GM23248 (cell line): Measurements from ENCODE around the gene DCAF4L1. TPM values are rescaled to one million over a fixed set of nuclear protein-coding genes. Genes with fewer than 3 reads are reported as not detected.

Experiments
- DNase-seq: peaks from one replicate; pipeline ENCODE4 v3.0.0-alpha.2; 2015
- H2AFZ ChIP-seq: fragments of 200-600 bp; sonication (generic); 2 replicates; pipeline ENCODE4 v1.6.1; 2016; ENCODE audit warnings: antibody characterized with exemption
- H3F3A ChIP-seq: fragments of 200-600 bp; sonication (generic); 2 replicates; pipeline ENCODE4 v1.6.1; 2016; ENCODE audit warnings: mild to moderate bottlenecking, antibody characterized with exemption, mixed run types; ENCODE audit not compliant: insufficient read depth
- H3K27ac ChIP-seq: fragments of 200-600 bp; sonication (generic); 2 replicates; pipeline ENCODE4 v1.5.1; 2016; ENCODE audit warnings: mild to moderate bottlenecking
- H3K27me3 ChIP-seq: fragments of 200-600 bp; sonication (generic); replicated peaks from 2 replicates; pipeline ENCODE4 v1.6.1; 2016; ENCODE audit warnings: mild to moderate bottlenecking; ENCODE audit not compliant: insufficient read depth
- H3K36me3 ChIP-seq: fragments of 200-600 bp; sonication (generic); 2 replicates; pipeline ENCODE4 v1.6.1; 2016; ENCODE audit warnings: low read depth, mild to moderate bottlenecking
- H3K4me1 ChIP-seq: fragments of 200-600 bp; sonication (generic); 2 replicates; pipeline ENCODE4 v1.6.1; 2016; ENCODE audit warnings: mild to moderate bottlenecking; ENCODE audit not compliant: insufficient read depth
- H3K4me2 ChIP-seq: fragments of 200-600 bp; sonication (generic); one replicate; pipeline ENCODE4 v1.6.1; 2016; ENCODE audit warnings: mild to moderate bottlenecking; ENCODE audit not compliant: unreplicated experiment
- H3K4me3 ChIP-seq: fragments of 200-600 bp; sonication (generic); 2 replicates; pipeline ENCODE4 v1.5.1; 2016; ENCODE audit warnings: mild to moderate bottlenecking
- H3K79me2 ChIP-seq: fragments of 200-600 bp; sonication (generic); 2 replicates; pipeline ENCODE4 v1.6.1; 2016; ENCODE audit warnings: mild to moderate bottlenecking; ENCODE audit not compliant: insufficient read depth
- H3K9ac ChIP-seq: fragments of 200-600 bp; sonication (generic); 2 replicates; pipeline ENCODE4 v1.6.1; 2016; ENCODE audit warnings: mild to moderate bottlenecking
- H3K9me2 ChIP-seq: fragments of 200-600 bp; sonication (generic); 2 replicates; pipeline ENCODE4 v1.6.1; 2016; ENCODE audit warnings: mixed run types, mild to moderate bottlenecking, moderate library complexity; ENCODE audit not compliant: insufficient read depth
- H3K9me3 ChIP-seq: fragments of 200-600 bp; sonication (generic); one replicate; pipeline ENCODE4 v1.6.1; 2017; ENCODE audit warnings: low read depth
- H4K20me1 ChIP-seq: fragments of 200-600 bp; sonication (generic); 2 replicates; pipeline ENCODE4 v1.6.0; 2016; ENCODE audit not compliant: insufficient read depth
- EZH2 ChIP-seq: fragments of 200-600 bp; sonication (generic); IDR thresholded peaks from 2 replicates; pipeline ENCODE4 v1.6.1; 2018; ENCODE audit warnings: antibody characterized with exemption, mild to moderate bottlenecking; ENCODE audit not compliant: insufficient read depth, poor library complexity, severe bottlenecking
- EZH2phosphoT487 ChIP-seq: fragments of 200-600 bp; sonication (generic); IDR thresholded peaks from 2 replicates; pipeline ENCODE4 v1.6.1; 2018; ENCODE audit warnings: antibody characterized with exemption, moderate library complexity, mild to moderate bottlenecking, low read depth; ENCODE audit not compliant: insufficient read depth
- WGBS, 2 experiments: methylation state at CpG; one replicate each; pipeline ENCODE4 v1.1.6; 2015 to 2017; ENCODE audit warnings: low lambda C conversion rate in 2 of 2, low coverage in 1 of 2; ENCODE audit errors: missing lambda C conversion rate in 2 of 2; 5-methylcytosine and 5-hydroxymethylcytosine counted together
- in situ Hi-C: fragments of 300-500 bp; cut with MboI; formaldehyde crosslinking; loops from 2 replicates; pipeline ENCODE4 v1.15.0; 2020
- polyA plus RNA-seq: library from polyadenylated mRNA; unstranded; fragments of >200 nt; fragmentation: Nextera tagmentation; extraction: Ambion mirVana; gene quantifications from 2 replicates; pipeline ENCODE4 v1.2.1, GENCODE V29; 2016
- total RNA-seq: library from RNA; depleted of rRNA; stranded (reverse); fragments of >200 nt; shearing (Covaris generic); gene quantifications from 2 replicates; pipeline ENCODE4 v1.2.3, GENCODE V29; 2014; rRNA removed

DCAF4L1 gene
- total RNA-seq: 0.13 TPM in 1 of 2 replicates, not detected in the other
- polyA plus RNA-seq: 0.06 TPM in 1 of 2 replicates, not detected in the other

GRCh38 chr4:41981456-41981855 is at the start of gene DCAF4L1:
TSS of gene DCAF4L1 (plus strand) at chr4:41981756. CDS start at chr4:41981793, 37 bp downstream.
- no peaks in the 10 kb centered on the region for H3K36me3 ChIP-seq
- no peaks in the 10 kb centered on the region for H3K9me3 ChIP-seq
- H2AFZ ChIP-seq: no peak within 1 kb of the TSS
- no peaks in the 10 kb centered on the region for H3F3A ChIP-seq
- in situ Hi-C loops: no loop called here
- H3K4me1 ChIP-seq: no peaks in the 10 kb centered on the region
- H3K27me3 ChIP-seq: no peaks in the 10 kb centered on the region
- H4K20me1 ChIP-seq: no peaks in the 10 kb centered on the region
- 92 to 93% methylated on average over 12 of the region's 12 CpGs for WGBS, 2 experiments
- H3K79me2 ChIP-seq: no peaks in the 10 kb centered on the region
- no peak within 1 kb of the TSS for H3K27ac ChIP-seq
- no peak within 1 kb of the TSS for H3K9ac ChIP-seq
- no peak within 1 kb of the TSS for H3K4me3 ChIP-seq
- DNase-seq: no peak
- no peak within 1 kb of the TSS for H3K4me2 ChIP-seq
- H3K9me2 ChIP-seq: no peaks in the 10 kb centered on the region
- TF ChIP-seq EZH2phosphoT487 (no peak), EZH2 (no peak)

- H3K9me3 ChIP-seq: no peaks in the 10 kb centered on the region
- peaks cover 31% of the 10 kb centered on the region for H3K79me2 ChIP-seq
- H3K9me2 ChIP-seq: no peaks in the 10 kb centered on the region
- no peaks in the 10 kb centered on the region for H3K27me3 ChIP-seq
- no peaks in the 10 kb centered on the region for H3F3A ChIP-seq
- H3K4me3 ChIP-seq: no peak overlapping the region
- WGBS, 2 experiments: 27 to 30% methylated on average over 3 of the region's 3 CpGs
- H3K9ac ChIP-seq: no peak overlapping the region
- H4K20me1 ChIP-seq: no peaks in the 10 kb centered on the region
- DNase-seq: no peak
- no peak overlapping the region for H2AFZ ChIP-seq
- H3K4me2 ChIP-seq: no peak overlapping the region
- no peak for TF ChIP-seq EZH2
- no peak for TF ChIP-seq EZH2phosphoT487
- no peaks in the 10 kb centered on the region for H3K36me3 ChIP-seq
- no peak overlapping the region for H3K27ac ChIP-seq
- in situ Hi-C loops: no loop called here
- peaks cover 15% of the 10 kb centered on the region; the same call in 1 of the 2 replicates for H3K4me1 ChIP-seq
Observed at GRCh38 chr4:41932988-41933387, 48.6 kb upstream of the DCAF4L1 start.

GRCh38 chr4:41933997-41934503 is 47.5 kb upstream of the DCAF4L1 start:
- peak overlapping the region; percentile 96 for H2AFZ ChIP-seq
- no peak for TF ChIP-seq EZH2
- TF ChIP-seq EZH2phosphoT487: no peak
- no peak overlapping the region for H3K27ac ChIP-seq
- peaks cover 2% of the 10 kb centered on the region; the same call in 1 of the 2 replicates for H3K36me3 ChIP-seq
- no peaks in the 10 kb centered on the region for H3K27me3 ChIP-seq
- H3K4me1 ChIP-seq: peaks cover 15% of the 10 kb centered on the region; the same call in 1 of the 2 replicates
- no peak overlapping the region for H3K9ac ChIP-seq
- 77 to 79% methylated on average over 10 of the region's 10 CpGs for WGBS, 2 experiments
- no peak overlapping the region for H3K4me2 ChIP-seq
- H3K9me2 ChIP-seq: no peaks in the 10 kb centered on the region
- no peak overlapping the region for H3K4me3 ChIP-seq
- H4K20me1 ChIP-seq: no peaks in the 10 kb centered on the region
- no peak for DNase-seq
- in situ Hi-C loops: no loop called here
- no peaks in the 10 kb centered on the region for H3K9me3 ChIP-seq
- H3K79me2 ChIP-seq: peaks cover 41% of the 10 kb centered on the region
- H3F3A ChIP-seq: no peaks in the 10 kb centered on the region

GRCh38 chr4:41934514-41934900 is 47.0 kb upstream of the DCAF4L1 start:
- 74 to 75% methylated on average over 9 of the region's 9 CpGs for WGBS, 2 experiments

More at GRCh38 chr4:41934514-41934900, 47.0 kb upstream of the DCAF4L1 start:
- peak overlapping the region; percentile 99 for H3K4me2 ChIP-seq
- H3K27me3 ChIP-seq: no peaks in the 10 kb centered on the region
- DNase-seq: no peak
- H3K4me3 ChIP-seq: peak overlapping the region; percentile 100
- peaks cover 15% of the 10 kb centered on the region; the same call in 1 of the 2 replicates for H3K4me1 ChIP-seq
- H3K36me3 ChIP-seq: peaks cover 6% of the 10 kb centered on the region; the same call in 1 of the 2 replicates
- TF ChIP-seq EZH2: no peak
- no peak for TF ChIP-seq EZH2phosphoT487
- H3K9me2 ChIP-seq: no peaks in the 10 kb centered on the region
- H3K9ac ChIP-seq: no peak overlapping the region
- in situ Hi-C loops: no loop called here
- no peaks in the 10 kb centered on the region for H3F3A ChIP-seq
- no peaks in the 10 kb centered on the region for H4K20me1 ChIP-seq
- H2AFZ ChIP-seq: peak overlapping the region; percentile 96
- peaks cover 46% of the 10 kb centered on the region for H3K79me2 ChIP-seq
- H3K27ac ChIP-seq: no peak overlapping the region
- no peaks in the 10 kb centered on the region for H3K9me3 ChIP-seq
